ENCODE measurements around the gene STAT2. TPM values are rescaled to one million over a fixed set of nuclear protein-coding genes. Genes with fewer than 3 reads are reported as not detected.
"Not testable (repeated sequence)": the region's sequence is repeated elsewhere in the genome, so short reads cannot be mapped to it uniquely, and the experiment has no call there.

The STAT2 gene
- polyA plus RNA-seq, 1 donor (not counting 4 experiments of a cell fraction or from before 2014, with no cell fraction given): 95.8 TPM

DNA sequence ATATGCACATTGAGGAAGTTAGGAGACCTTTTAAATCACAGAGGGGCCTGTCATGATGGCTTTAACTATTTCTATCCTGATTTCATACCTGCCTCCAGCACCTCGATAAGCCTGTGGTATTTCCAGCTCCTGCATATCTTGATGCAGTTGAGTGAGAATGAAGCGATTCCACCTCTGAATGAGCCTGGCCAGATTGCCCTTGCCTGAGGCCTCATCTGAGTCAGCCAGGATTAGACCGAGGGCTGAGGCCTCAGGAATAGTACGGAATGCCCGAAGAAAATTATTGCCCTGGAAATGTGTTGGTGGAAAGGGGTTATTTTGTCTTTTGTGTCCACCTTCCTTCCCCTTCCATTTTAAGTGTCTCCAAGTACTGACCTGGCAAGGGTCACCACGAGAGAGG lies 35.7 kb downstream of the STAT2 start:
- no peaks in the 10 kb centered on the region for H3K4me1 ChIP-seq (ENCODE audit: control insufficient read depth, extremely low read depth, insufficient read depth, low read length)
- H3K9me3 ChIP-seq (ENCODE audit: control insufficient read depth, low read depth, low read length): no peaks in the 10 kb centered on the region
- dilution Hi-C loops (cut with MboI; ENCODE audit: extremely low pct_ligation_motif_present, low sequenced_read_pairs): no loop called here
- no peak overlapping the region for H3K9ac ChIP-seq (ENCODE audit: control insufficient read depth, extremely low read depth, insufficient read depth, low read length)
- H3K27me3 ChIP-seq (ENCODE audit: control insufficient read depth, extremely low read depth, insufficient read depth, low read length): no peaks in the 10 kb centered on the region
- H3K36me3 ChIP-seq (ENCODE audit: control insufficient read depth in 2 of 2, extremely low read depth in 1 of 2, insufficient read depth in 2 of 2, low read length in 2 of 2): peaks cover 18 to 32% of the 10 kb centered on the region in 2 experiments
- H3K27ac ChIP-seq (ENCODE audit: control insufficient read depth, insufficient read depth, low read length): no peak overlapping the region
- DNase-seq (ENCODE audit: low read depth, low spot score) (no peak), FAIRE-seq (no peak)
- no peak overlapping the region for H3K4me2 ChIP-seq (ENCODE audit: control insufficient read depth, extremely low read depth, insufficient read depth, low read depth, low read length)
- H3K79me2 ChIP-seq (ENCODE audit: control insufficient read depth, insufficient read depth, low read length): no peaks in the 10 kb centered on the region
- no peaks in the 10 kb centered on the region for H3K9me1 ChIP-seq (ENCODE audit: control insufficient read depth, extremely low read depth, insufficient read depth, low read length)
- no peaks in the 10 kb centered on the region for H4K20me1 ChIP-seq (ENCODE audit: control insufficient read depth, extremely low read depth, insufficient read depth, low read length)
- TF ChIP-seq, protein P1, sequence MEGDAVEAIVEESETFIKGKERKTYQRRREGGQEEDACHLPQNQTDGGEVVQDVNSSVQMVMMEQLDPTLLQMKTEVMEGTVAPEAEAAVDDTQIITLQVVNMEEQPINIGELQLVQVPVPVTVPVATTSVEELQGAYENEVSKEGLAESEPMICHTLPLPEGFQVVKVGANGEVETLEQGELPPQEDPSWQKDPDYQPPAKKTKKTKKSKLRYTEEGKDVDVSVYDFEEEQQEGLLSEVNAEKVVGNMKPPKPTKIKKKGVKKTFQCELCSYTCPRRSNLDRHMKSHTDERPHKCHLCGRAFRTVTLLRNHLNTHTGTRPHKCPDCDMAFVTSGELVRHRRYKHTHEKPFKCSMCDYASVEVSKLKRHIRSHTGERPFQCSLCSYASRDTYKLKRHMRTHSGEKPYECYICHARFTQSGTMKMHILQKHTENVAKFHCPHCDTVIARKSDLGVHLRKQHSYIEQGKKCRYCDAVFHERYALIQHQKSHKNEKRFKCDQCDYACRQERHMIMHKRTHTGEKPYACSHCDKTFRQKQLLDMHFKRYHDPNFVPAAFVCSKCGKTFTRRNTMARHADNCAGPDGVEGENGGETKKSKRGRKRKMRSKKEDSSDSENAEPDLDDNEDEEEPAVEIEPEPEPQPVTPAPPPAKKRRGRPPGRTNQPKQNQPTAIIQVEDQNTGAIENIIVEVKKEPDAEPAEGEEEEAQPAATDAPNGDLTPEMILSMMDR (optimal IDR thresholded peaks at IDR 0.05 in 1 of 3, IDR thresholded peaks at IDR 0.05 in 1 of 3, conservative IDR thresholded peaks at IDR 0.05 in 1 of 3; ENCODE audit: extremely low read depth in 1 of 3, insufficient read depth in 2 of 3, low read length in 3 of 3): no peak
- TF ChIP-seq EZH2 (IDR thresholded peaks at IDR 0.05; ENCODE audit: low read length): no peak
- H3K4me3 ChIP-seq (ENCODE audit: control insufficient read depth in 2 of 3, extremely low read depth in 1 of 3, insufficient read depth in 2 of 3, low read depth in 1 of 3, low read length in 3 of 3): no peak overlapping the region
- H2AFZ ChIP-seq (ENCODE audit: control insufficient read depth, low read length): no peak overlapping the region

- peaks cover 18 to 29% of the 10 kb centered on the region in 2 experiments for H3K36me3 ChIP-seq (ENCODE audit: control insufficient read depth in 2 of 2, extremely low read depth in 1 of 2, insufficient read depth in 2 of 2, low read length in 2 of 2)
- H3K9me1 ChIP-seq (ENCODE audit: control insufficient read depth, extremely low read depth, insufficient read depth, low read length); dilution Hi-C loops (cut with MboI; ENCODE audit: extremely low pct_ligation_motif_present, low sequenced_read_pairs); FAIRE-seq; H3K9me3 ChIP-seq (ENCODE audit: control insufficient read depth, low read depth, low read length); H3K27me3 ChIP-seq (ENCODE audit: control insufficient read depth, extremely low read depth, insufficient read depth, low read length); H3K4me2 ChIP-seq (ENCODE audit: control insufficient read depth, extremely low read depth, insufficient read depth, low read depth, low read length); H4K20me1 ChIP-seq (ENCODE audit: control insufficient read depth, extremely low read depth, insufficient read depth, low read length); DNase-seq (ENCODE audit: low read depth, low spot score); H3K79me2 ChIP-seq (ENCODE audit: control insufficient read depth, insufficient read depth, low read length); H3K4me3 ChIP-seq (ENCODE audit: control insufficient read depth in 2 of 3, extremely low read depth in 1 of 3, insufficient read depth in 2 of 3, low read depth in 1 of 3, low read length in 3 of 3); H3K27ac ChIP-seq (ENCODE audit: control insufficient read depth, insufficient read depth, low read length); H2AFZ ChIP-seq (ENCODE audit: control insufficient read depth, low read length); H3K4me1 ChIP-seq (ENCODE audit: control insufficient read depth, extremely low read depth, insufficient read depth, low read length); H3K9ac ChIP-seq (ENCODE audit: control insufficient read depth, extremely low read depth, insufficient read depth, low read length): not testable (repeated sequence)
These were observed 38.3 kb downstream of the STAT2 start for GRCh38 chr12:56321610-56322009.

DNA sequence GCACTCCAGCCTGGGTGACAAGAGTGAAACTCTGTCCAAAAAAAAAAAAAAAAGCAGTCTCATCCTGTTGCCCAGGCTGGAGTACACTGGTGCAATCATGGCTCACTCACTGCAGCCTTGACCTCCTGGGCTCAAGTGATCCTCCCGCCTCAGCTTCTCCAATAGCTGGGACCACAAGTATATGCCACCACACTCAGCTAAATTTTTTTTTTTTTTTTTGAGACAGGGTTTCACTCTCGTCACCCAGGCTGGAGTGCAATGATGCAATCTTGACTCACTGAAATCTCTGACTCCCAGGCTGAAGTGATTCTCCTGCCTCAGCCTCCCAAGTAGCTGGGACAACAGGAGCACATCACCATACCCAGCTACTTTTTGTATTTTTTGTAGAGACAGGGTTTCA lies 38.9 kb downstream of the STAT2 start:
- no peaks in the 10 kb centered on the region for H3K79me2 ChIP-seq (ENCODE audit: control insufficient read depth, insufficient read depth, low read length)
- no peaks in the 10 kb centered on the region for H3K27me3 ChIP-seq (ENCODE audit: control insufficient read depth, extremely low read depth, insufficient read depth, low read length)
- H2AFZ ChIP-seq (ENCODE audit: control insufficient read depth, low read length): no peak overlapping the region
- H3K9ac ChIP-seq (ENCODE audit: control insufficient read depth, extremely low read depth, insufficient read depth, low read length): no peak overlapping the region
- H3K27ac ChIP-seq (ENCODE audit: control insufficient read depth, insufficient read depth, low read length): no peak overlapping the region
- H3K4me1 ChIP-seq (ENCODE audit: control insufficient read depth, extremely low read depth, insufficient read depth, low read length): peaks cover 8% of the 10 kb centered on the region
- no peak for TF ChIP-seq EZH2 (IDR thresholded peaks at IDR 0.05; ENCODE audit: low read length)
- TF ChIP-seq, protein P1 (optimal IDR thresholded peaks at IDR 0.05 in 1 of 3, IDR thresholded peaks at IDR 0.05 in 1 of 3, conservative IDR thresholded peaks at IDR 0.05 in 1 of 3; ENCODE audit: extremely low read depth in 1 of 3, insufficient read depth in 2 of 3, low read length in 3 of 3): no peak
- FAIRE-seq (no peak), DNase-seq (ENCODE audit: low read depth, low spot score) (no peak)
- no peak overlapping the region for H3K4me2 ChIP-seq (ENCODE audit: control insufficient read depth, extremely low read depth, insufficient read depth, low read depth, low read length)
- no peaks in the 10 kb centered on the region for H3K9me1 ChIP-seq (ENCODE audit: control insufficient read depth, extremely low read depth, insufficient read depth, low read length)
- H4K20me1 ChIP-seq (ENCODE audit: control insufficient read depth, extremely low read depth, insufficient read depth, low read length): no peaks in the 10 kb centered on the region
- no peaks in the 10 kb centered on the region for H3K9me3 ChIP-seq (ENCODE audit: control insufficient read depth, low read depth, low read length)
- dilution Hi-C loops (cut with MboI; ENCODE audit: extremely low pct_ligation_motif_present, low sequenced_read_pairs): no loop called here
- no peak overlapping the region for H3K4me3 ChIP-seq (ENCODE audit: control insufficient read depth in 2 of 3, extremely low read depth in 1 of 3, insufficient read depth in 2 of 3, low read depth in 1 of 3, low read length in 3 of 3)
- peaks cover 16 to 29% of the 10 kb centered on the region in 2 experiments for H3K36me3 ChIP-seq (ENCODE audit: control insufficient read depth in 2 of 2, extremely low read depth in 1 of 2, insufficient read depth in 2 of 2, low read length in 2 of 2)

Measured in keratinocyte (primary cell).